ENCODE results near the gene TJP2. TPM values are rescaled to one million over a fixed set of nuclear protein-coding genes. Genes with fewer than 3 reads are reported as not detected.

Gene TJP2
- total and polyA plus RNA-seq, 10 of the 15 experiments (the other 5 are each of a cell fraction or from before 2014, with no cell fraction given): 6.4 to 59.9 (median 29.7) TPM

GRCh38 chr9:69186841-69187611 lies 12.9 kb downstream of the TJP2 start (continued):
- TF ChIP-seq SPI1 (IDR thresholded peaks at IDR 0.05; ENCODE audit: borderline replicate concordance, insufficient read depth, low read depth, low read length) (no peak), DPF2 (IDR thresholded peaks at IDR 0.05) (no peak), PKNOX1 (IDR thresholded peaks at IDR 0.05) (no peak), CUX1 (IDR thresholded peaks at IDR 0.05; ENCODE audit: insufficient replicate concordance, low read depth, low read length) (no peak)

Data from GM12878 (cell line).